ENCODE data around the gene ZBTB7A. TPM values are rescaled to one million over a fixed set of nuclear protein-coding genes. Genes with fewer than 3 reads are reported as not detected.
"Not testable (repeated sequence)": the region's sequence is repeated elsewhere in the genome, so short reads cannot be mapped to it uniquely, and the experiment has no call there.

The ZBTB7A gene
- total RNA-seq, 4 donors from 2014 or later = 60.5 to 187 (median 81.2) TPM

- TF ChIP-seq CTCF (IDR thresholded peaks at IDR 0.05) (peak in 2 of 6 experiments; percentile 21 to 49), POLR2A (IDR thresholded peaks at IDR 0.05) (peak in 2 of 4 donors; percentile 22 to 54)
- Histone ChIP-seq H3K27me3 (no peaks in the 10 kb centered on the region), H3K36me3 (peaks cover 0 to 17% (median 0%) of the 10 kb centered on the region in 3 donors), H3K4me1 (peaks cover 33 to 50% (median 37%) of the 10 kb centered on the region in 3 donors), H3K9me3 (no peaks in the 10 kb centered on the region), H3K4me3 (peak within 1 kb of the TSS; percentile 71 to 100 (median 92)), H3K27ac (peak within 1 kb of the TSS; percentile 85 to 96 (median 94))
- peak; percentile 82 for DNase-seq
- intact Hi-C loops (cut with DNase I) = no loop called here
- 0 to 5% methylated on average over 3 of the region's 91 CpGs for WGBS, 2 donors
Measured at GRCh38 chr19:4007021-4007835, 59.5 kb downstream of the ZBTB7A start, which contains the start of gene PIAS4. TSS of gene PIAS4 (plus strand) at chr19:4007736. CDS start at chr19:4007761, 25 bp downstream.

- H3K27ac ChIP-seq; H3K4me3 ChIP-seq; H3K9me3 ChIP-seq; DNase-seq; H3K27me3 ChIP-seq; intact Hi-C loops (cut with DNase I); H3K36me3 ChIP-seq: not testable (repeated sequence)
- peaks cover 28 to 36% (median 28%) of the 10 kb centered on the region in 3 donors for H3K4me1 ChIP-seq
- 90 to 91% methylated on average over 9 of the region's 9 CpGs for WGBS, 2 donors
Measured at GRCh38 chr19:4005436-4005835, 61.3 kb downstream of the ZBTB7A start.

GRCh38 chr19:4000798-4001197, 65.9 kb downstream of the ZBTB7A start:
- WGBS, 2 donors = 90 to 92% methylated on average over 5 of the region's 5 CpGs
- H3K27me3 ChIP-seq; H3K4me1 ChIP-seq; DNase-seq; intact Hi-C loops (cut with DNase I); H3K27ac ChIP-seq; H3K4me3 ChIP-seq; H3K36me3 ChIP-seq; H3K9me3 ChIP-seq: not testable (repeated sequence)

- H3K27me3 ChIP-seq; H3K4me1 ChIP-seq; H3K36me3 ChIP-seq; H3K9me3 ChIP-seq; intact Hi-C loops (cut with DNase I); H3K27ac ChIP-seq; H3K4me3 ChIP-seq; DNase-seq: not testable (repeated sequence)
- WGBS, 2 donors = 68 to 77% methylated on average over 10 to 11 of the region's 29 CpGs
Measured at GRCh38 chr19:3998667-3999412, 67.9 kb downstream of the ZBTB7A start.

- TF ChIP-seq POLR2A (IDR thresholded peaks at IDR 0.05) = no peak
- no peak for TF ChIP-seq CTCF (IDR thresholded peaks at IDR 0.05)
- no peak overlapping the region for H3K4me3 ChIP-seq
- DNase-seq = no peak
- no peaks in the 10 kb centered on the region for H3K36me3 ChIP-seq
- no peaks in the 10 kb centered on the region for H3K27me3 ChIP-seq
- WGBS, 2 donors = 83 to 87% methylated on average over 5 to 6 of the region's 6 CpGs
- no peak overlapping the region for H3K27ac ChIP-seq
- no peaks in the 10 kb centered on the region for H3K9me3 ChIP-seq
- intact Hi-C loops (cut with DNase I) = no loop called here
- H3K4me1 ChIP-seq = no peaks in the 10 kb centered on the region
Measured at GRCh38 chr19:3995607-3996006, 71.1 kb downstream of the ZBTB7A start.

Other genes starting within 250 kb of the ZBTB7A start
- not detected for gene ZFR2, start 197.9 kb downstream of the ZBTB7A start, total RNA-seq
- not detected for gene ATCAY, start 186.2 kb downstream of the ZBTB7A start, total RNA-seq
- gene NMRK2, start 133.8 kb downstream of the ZBTB7A start, total RNA-seq = not detected
- 10 to 100 TPM; 38.2 to 60.4 (median 45.9) TPM for gene DAPK3, start 95.8 kb downstream of the ZBTB7A start, total RNA-seq
- gene EEF2, start 81.4 kb downstream of the ZBTB7A start, total RNA-seq = 1,000 to 10,000 TPM; 1,210 to 2,054 (median 1,565) TPM
- 10 to 100 TPM; 11.4 to 15.1 (median 13.0) TPM for gene PIAS4, start 59.2 kb downstream of the ZBTB7A start, total RNA-seq
- 100 to 1,000 TPM in 1 of 4 donors, 10 to 100 TPM in 3; 76.9 to 128 (median 93.8) TPM for gene MAP2K2, start 57.2 kb upstream of the ZBTB7A start, total RNA-seq
- gene CREB3L3, start 86.7 kb upstream of the ZBTB7A start, total RNA-seq = not detected
- 10 to 100 TPM in 3 of 4 donors, 1 to 10 TPM in 1; 9.0 to 23.3 (median 18.3) TPM for gene SIRT6, start 115.7 kb upstream of the ZBTB7A start, total RNA-seq
- gene ANKRD24, start 115.8 kb upstream of the ZBTB7A start, total RNA-seq = 1 to 10 TPM in 1 of 4 donors, under 1 TPM in 3; 0.04 to 2.0 (median 0.44) TPM
- 1 to 10 TPM in 1 of 4 donors, under 1 TPM in 3; 0.27 to 5.0 (median 0.44) TPM for gene EBI3, start 162.6 kb upstream of the ZBTB7A start, total RNA-seq
- gene YJU2, start 180.2 kb upstream of the ZBTB7A start, total RNA-seq = 10 to 100 TPM; 18.5 to 33.0 (median 23.2) TPM
- not detected for gene SHD, start 212.4 kb upstream of the ZBTB7A start, total RNA-seq
- gene TMIGD2, start 235.5 kb upstream of the ZBTB7A start, total RNA-seq = under 1 TPM in 3 of 4 donors, not detected in 1; 0.22 to 0.76 (median 0.38) TPM
- gene FSD1, start 237.7 kb upstream of the ZBTB7A start, total RNA-seq = under 1 TPM in 2 of 4 donors, not detected in 2; 0.18 to 0.61 TPM

All from esophagus squamous epithelium (tissue), 5 donors.